Epithelial cell of esophagus (primary cell): Measurements from ENCODE around the gene LRFN2.

Source experiments
- DNase-seq: peaks from one replicate; pipeline ENCODE4 v3.0.0; 2010; ENCODE audit warnings: low read depth
- H3K4me3 ChIP-seq: 2 replicates; pipeline ENCODE4 v1.5.1; 2011; ENCODE audit warnings: mild to moderate bottlenecking, low read length, control low read depth
- CTCF ChIP-seq: IDR thresholded peaks from 2 replicates; pipeline ENCODE4 v1.5.1; 2011; ENCODE audit warnings: low read depth, mild to moderate bottlenecking, low read length, control low read depth, inconsistent platforms; ENCODE audit not compliant: insufficient read depth; ENCODE audit errors: missing control alignments

LRFN2 gene

GRCh38 chr6:40563111-40563510, 24.1 kb downstream of the LRFN2 start:
- no peak overlapping the region for H3K4me3 ChIP-seq
- DNase-seq = no peak
- TF ChIP-seq CTCF = no peak

GRCh38 chr6:40559056-40559455, 28.1 kb downstream of the LRFN2 start:
- no peak for DNase-seq
- TF ChIP-seq CTCF = no peak
- H3K4me3 ChIP-seq = no peak overlapping the region

GRCh38 chr6:40558102-40558501, 29.1 kb downstream of the LRFN2 start:
- H3K4me3 ChIP-seq = no peak overlapping the region
- TF ChIP-seq CTCF = no peak
- no peak for DNase-seq

- no peak overlapping the region for H3K4me3 ChIP-seq
- TF ChIP-seq CTCF = no peak
- DNase-seq = no peak
Measured at GRCh38 chr6:40556881-40557280, 30.3 kb downstream of the LRFN2 start.

- no peak for DNase-seq
- no peak for TF ChIP-seq CTCF
Measured at GRCh38 chr6:40556023-40556422, 31.1 kb downstream of the LRFN2 start.

GRCh38 chr6:40555092-40555491, 32.1 kb downstream of the LRFN2 start:
- no peak for DNase-seq
- no peak for TF ChIP-seq CTCF
- H3K4me3 ChIP-seq = no peak overlapping the region

More at GRCh38 chr6:40556023-40556422, 31.1 kb downstream of the LRFN2 start:
- H3K4me3 ChIP-seq = no peak overlapping the region

GRCh38 chr6:40552941-40553340, 34.2 kb downstream of the LRFN2 start:
- no peak for DNase-seq
- TF ChIP-seq CTCF = no peak
- H3K4me3 ChIP-seq = no peak overlapping the region
